Keratinocyte (primary cell): ENCODE data around the gene GIT1. TPM values are rescaled to one million over a fixed set of nuclear protein-coding genes. Genes with fewer than 3 reads are reported as not detected.

ENCODE experiments used
- DNase-seq: peaks from one replicate; pipeline ENCODE4 v3.0.0-alpha.2; 2011; ENCODE audit warnings: low read depth, missing footprints, low spot score
- FAIRE-seq: peaks from 2 replicates; lab custom pipeline; 2011; peaks lifted over from hg19 to GRCh38; lab: Jason Lieb, UNC
- H2AFZ ChIP-seq: 2 replicates; pipeline ENCODE4 v1.6.0; 2012; ENCODE audit warnings: low read length, control low read depth, inconsistent platforms; ENCODE audit not compliant: control insufficient read depth
- H3K27ac ChIP-seq: 2 replicates; pipeline ENCODE4 v1.5.1; 2011; ENCODE audit warnings: low read length; ENCODE audit not compliant: control insufficient read depth, insufficient read depth
- H3K27me3 ChIP-seq: 3 replicates; pipeline ENCODE4 v1.6.0; 2011; ENCODE audit warnings: low read length; ENCODE audit not compliant: control insufficient read depth, insufficient read depth; ENCODE audit errors: extremely low read depth
- H3K36me3 ChIP-seq, 2 experiments: 2 replicates in 1 of 2; 3 replicates in 1 of 2; pipeline ENCODE4 v1.5.1; 2011; ENCODE audit warnings: low read length in 2 of 2, mild to moderate bottlenecking in 1 of 2; ENCODE audit not compliant: control insufficient read depth in 2 of 2, insufficient read depth in 2 of 2; ENCODE audit errors: extremely low read depth in 1 of 2
- H3K4me1 ChIP-seq: 3 replicates; pipeline ENCODE4 v1.5.1; 2011; ENCODE audit warnings: low read length; ENCODE audit not compliant: control insufficient read depth, insufficient read depth; ENCODE audit errors: extremely low read depth
- H3K4me2 ChIP-seq: 3 replicates; pipeline ENCODE4 v1.6.0; 2011; ENCODE audit warnings: low read depth, low read length; ENCODE audit not compliant: control insufficient read depth, insufficient read depth; ENCODE audit errors: extremely low read depth
- H3K4me3 ChIP-seq, 3 experiments: fragments of 200-600 bp in 1 of 3; sonication (generic) in 1 of 3; 2 replicates in 2 of 3; 3 replicates in 1 of 3; pipeline ENCODE4 v1.5.1; 2011 to 2016; ENCODE audit warnings: low read length in 3 of 3, mild to moderate bottlenecking in 3 of 3, control low read depth in 2 of 3, inconsistent platforms in 1 of 3, low read depth in 1 of 3, mixed read lengths in 1 of 3, mixed run types in 1 of 3, moderate library complexity in 1 of 3; ENCODE audit not compliant: control insufficient read depth in 2 of 3, insufficient read depth in 2 of 3; ENCODE audit errors: extremely low read depth in 1 of 3
- H3K79me2 ChIP-seq: 2 replicates; pipeline ENCODE4 v1.6.0; 2012; ENCODE audit warnings: low read length; ENCODE audit not compliant: control insufficient read depth, insufficient read depth
- H3K9ac ChIP-seq: 3 replicates; pipeline ENCODE4 v1.6.0; 2011; ENCODE audit warnings: low read length; ENCODE audit not compliant: control insufficient read depth, insufficient read depth; ENCODE audit errors: extremely low read depth
- H3K9me1 ChIP-seq: 3 replicates; pipeline ENCODE4 v1.6.0; 2011; ENCODE audit warnings: low read length; ENCODE audit not compliant: control insufficient read depth, insufficient read depth; ENCODE audit errors: extremely low read depth
- H3K9me3 ChIP-seq: 2 replicates; pipeline ENCODE4 v1.5.1; 2012; ENCODE audit warnings: low read depth, low read length; ENCODE audit not compliant: control insufficient read depth
- H4K20me1 ChIP-seq: 3 replicates; pipeline ENCODE4 v1.6.0; 2011; ENCODE audit warnings: low read length; ENCODE audit not compliant: control insufficient read depth, insufficient read depth; ENCODE audit errors: extremely low read depth
- CTCF ChIP-seq, 3 experiments: IDR thresholded peaks in 1 of 3; conservative IDR thresholded peaks in 1 of 3; optimal IDR thresholded peaks in 1 of 3; 2 replicates in 2 of 3; 3 replicates in 1 of 3; pipeline versions ENCODE3 to v1.5.1; 2011; ENCODE audit warnings: low read length in 3 of 3, mild to moderate bottlenecking in 3 of 3, moderate library complexity in 2 of 3, control low read depth in 1 of 3, inconsistent platforms in 1 of 3; ENCODE audit not compliant: insufficient read depth in 2 of 3; ENCODE audit errors: extremely low read depth in 1 of 3
- EZH2 ChIP-seq: IDR thresholded peaks from one replicate; pipeline ENCODE4 v1.6.1; 2012; ENCODE audit warnings: inconsistent platforms, mild to moderate bottlenecking, low read length, moderate library complexity
- dilution Hi-C: fragments of 300-500 bp; cut with MboI; formaldehyde crosslinking; loops from one replicate; pipeline ENCODE4 v1.7.0; 2020; ENCODE audit warnings: low sequenced_read_pairs; ENCODE audit not compliant: extremely low pct_ligation_motif_present
- polyA plus RNA-seq, 5 experiments: library from polyadenylated mRNA; depleted of rRNA in 3 of 5; stranded (reverse) in 3 of 5; stranded (forward) in 1 of 5; unstranded in 1 of 5; fragments of >200 nt; gene quantifications; 1 replicate in 1 of 5; 2 replicates in 3 of 5; 3 replicates in 1 of 5; pipeline versions ENCODE4 v1.2.1 to v1.2.3, GENCODE V29; 2011 to 2012; ENCODE audit warnings: missing spikeins in 2 of 5, low read depth in 1 of 5, low replicate concordance in 1 of 5

The GIT1 gene
- polyA plus RNA-seq, 1 donor (not counting 4 experiments of a cell fraction or from before 2014, with no cell fraction given), result 42.7 TPM

GRCh38 chr17:29524692-29525091 lies 64.8 kb downstream of the GIT1 start:
- FAIRE-seq (no peak), DNase-seq (no peak)
- Histone ChIP-seq H4K20me1 (no peaks in the 10 kb centered on the region), H3K9me3 (no peaks in the 10 kb centered on the region), H3K36me3 (peaks cover 12 to 18% of the 10 kb centered on the region in 2 experiments), H3K4me1 (no peaks in the 10 kb centered on the region), H3K9ac (no peak overlapping the region), H3K4me2 (no peak overlapping the region), H2AFZ (no peak overlapping the region), H3K4me3 (no peak overlapping the region), H3K79me2 (no peaks in the 10 kb centered on the region), H3K9me1 (no peaks in the 10 kb centered on the region), H3K27me3 (no peaks in the 10 kb centered on the region), H3K27ac (no peak overlapping the region)
- TF ChIP-seq EZH2 (no peak), CTCF (optimal IDR thresholded peaks at IDR 0.05 in 1 of 3, IDR thresholded peaks at IDR 0.05 in 1 of 3, conservative IDR thresholded peaks at IDR 0.05 in 1 of 3; ENCODE audit: extremely low read depth in 1 of 3, insufficient read depth in 2 of 3, low read length in 3 of 3) (no peak)
- dilution Hi-C loops, result no loop called here

Other genes starting within 250 kb of the GIT1 start
- gene TAOK1, start 199.3 kb downstream of the GIT1 start, polyA plus RNA-seq, result 17.8 to 26.7 TPM (median 19.4 TPM) in 3 replicates
- gene ABHD15, start 22.6 kb downstream of the GIT1 start, polyA plus RNA-seq, result 6.2 to 6.9 TPM (median 6.8 TPM) in 3 replicates
- 11.9 to 34.7 TPM (median 14.5 TPM) in 3 replicates for gene TP53I13, start 20.9 kb downstream of the GIT1 start, polyA plus RNA-seq
- gene ANKRD13B, start 3.5 kb upstream of the GIT1 start, polyA plus RNA-seq, result 3.7 to 6.5 TPM (median 5.0 TPM) in 3 replicates
- gene CORO6, start 33.3 kb upstream of the GIT1 start, polyA plus RNA-seq, result 20.5 to 50.9 TPM (median 28.8 TPM) in 3 replicates